GM03348 (cell line): ENCODE data around the gene DYNLRB1.
"Not testable (repeated sequence)": the region's sequence is repeated elsewhere in the genome, so short reads cannot be mapped to it uniquely, and the experiment has no call there.

Source experiments
- DNase-seq: peaks from one replicate; pipeline ENCODE4 v3.0.0; 2012; ENCODE audit warnings: low spot score

The DYNLRB1 gene

GRCh38 chr20:34512266-34512954 lies 3.8 kb upstream of the DYNLRB1 start:
- DNase-seq = no peak

GRCh38 chr20:34512955-34513419 lies 3.2 kb upstream of the DYNLRB1 start:
- no peak for DNase-seq

- not testable (repeated sequence) for DNase-seq
Observed at GRCh38 chr20:34514034-34514433, 2.2 kb upstream of the DYNLRB1 start.

GRCh38 chr20:34514897-34515483 lies 1.2 kb upstream of the DYNLRB1 start:
- no peak for DNase-seq

- peak; percentile 33 for DNase-seq
Observed at GRCh38 chr20:34515484-34516246, 557 bp upstream of the DYNLRB1 start.

- no peak for DNase-seq
Observed at GRCh38 chr20:34517114-34517505, 888 bp downstream of the DYNLRB1 start.

GRCh38 chr20:34518863-34519262 lies 2.6 kb downstream of the DYNLRB1 start:
- DNase-seq = not testable (repeated sequence)

GRCh38 chr20:34519841-34520240 lies 3.6 kb downstream of the DYNLRB1 start:
- not testable (repeated sequence) for DNase-seq

- peak; percentile 47 for DNase-seq
Observed at GRCh38 chr20:34522969-34523871, 7.0 kb downstream of the DYNLRB1 start.

GRCh38 chr20:34524426-34524825 lies 8.2 kb downstream of the DYNLRB1 start:
- no peak for DNase-seq

GRCh38 chr20:34525342-34525708 lies 9.1 kb downstream of the DYNLRB1 start:
- DNase-seq = no peak

- DNase-seq = peak; percentile 93
Observed at GRCh38 chr20:34525709-34526416, 9.6 kb downstream of the DYNLRB1 start.

- DNase-seq = no peak
Observed at GRCh38 chr20:34526466-34526865, 10.2 kb downstream of the DYNLRB1 start.

- no peak for DNase-seq
Observed at GRCh38 chr20:34527016-34527415, 10.8 kb downstream of the DYNLRB1 start.

- DNase-seq = no peak
Observed at GRCh38 chr20:34528921-34529297, 12.7 kb downstream of the DYNLRB1 start.

GRCh38 chr20:34529742-34530141 lies 13.5 kb downstream of the DYNLRB1 start:
- no peak for DNase-seq

- DNase-seq = no peak
Observed at GRCh38 chr20:34530342-34530741, 14.1 kb downstream of the DYNLRB1 start.

- no peak for DNase-seq
Observed at GRCh38 chr20:34531608-34532265, 15.5 kb downstream of the DYNLRB1 start.

GRCh38 chr20:34532320-34532719 lies 16.1 kb downstream of the DYNLRB1 start:
- DNase-seq = no peak

- no peak for DNase-seq
Observed at GRCh38 chr20:34532756-34533155, 16.5 kb downstream of the DYNLRB1 start.
